Sigmoid colon (tissue), 4 donors: Measurements from ENCODE around the gene FKBP9.

Source experiments
- CTCF ChIP-seq, 4 experiments: fragments of 450-650 bp in 3 of 4; fragments of 200-600 bp in 1 of 4; IDR thresholded peaks; one replicate each; pipeline ENCODE4 v1.5.1; 2016 to 2019; ENCODE audit warnings: antibody characterized with exemption in 4 of 4, mild to moderate bottlenecking in 3 of 4, moderate library complexity in 2 of 4
- EP300 ChIP-seq, 4 donors: sonication (generic); formaldehyde crosslinking; IDR thresholded peaks; one replicate each; pipeline ENCODE4 v1.6.1; 2017; ENCODE audit warnings: antibody characterized with exemption in 4 of 4

GRCh38 chr7:32928785-32929298, 28.4 kb upstream of the FKBP9 start:
- no peak for TF ChIP-seq CTCF (IDR thresholded peaks at IDR 0.05)
- TF ChIP-seq EP300 (IDR thresholded peaks at IDR 0.05): no peak
